Activated T-cell treated with anti-CD3 and anti-CD28 coated beads, Interleukin-2, amount 50 U/mL, for 4 hours (primary cell): ENCODE data around the gene PSEN1. TPM values are rescaled to one million over a fixed set of nuclear protein-coding genes. Genes with fewer than 3 reads are reported as not detected.

Experiments
- ATAC-seq, 2 donors: fragments of 200-7000 bp; cut with Tn5 transposase; one replicate each; pipeline ENCODE4 v1.10.0; 2021
- DNase-seq: peaks from one replicate; pipeline ENCODE4 v3.0.0-alpha.2; 2020
- H3K27me3 Mint-ChIP-seq: one replicate; pipeline ENCODE4 v1.8.0; 2021; ENCODE audit warnings: low read depth, mixed read lengths
- H3K36me3 Mint-ChIP-seq: one replicate; pipeline ENCODE4 v1.8.0; 2022; ENCODE audit warnings: mixed read lengths; ENCODE audit not compliant: insufficient read depth
- H3K4me1 Mint-ChIP-seq: one replicate; pipeline ENCODE4 v1.8.0; 2021; ENCODE audit warnings: low read depth, mixed read lengths
- H3K4me3 Mint-ChIP-seq: one replicate; pipeline ENCODE4 v1.8.0; 2021; ENCODE audit warnings: mild to moderate bottlenecking, moderate library complexity, mixed read lengths
- H3K9me3 Mint-ChIP-seq: one replicate; pipeline ENCODE4 v1.8.0; 2021; ENCODE audit warnings: mixed read lengths
- total RNA-seq, 3 donors: library from RNA; stranded (reverse); gene quantifications; one replicate each; pipeline ENCODE4 v1.2.1, GENCODE V29; 2021

The PSEN1 gene
- total RNA-seq = 10 to 100 TPM; 21.5 to 29.2 (median 25.0) TPM

- Mint-ChIP-seq H3K27me3 (no peaks in the 10 kb centered on the region), H3K4me3 (peak within 1 kb of the TSS; percentile 95), H3K9me3 (peaks cover 16% of the 10 kb centered on the region), H3K4me1 (peaks cover 26% of the 10 kb centered on the region), H3K36me3 (peaks cover 5% of the 10 kb centered on the region)
- DNase-seq = peak; percentile 99
- peak; percentile 93 to 97 for ATAC-seq
Observed at GRCh38 chr14:73136387-73137225, at the start of gene PSEN1. Gene PSEN1, plus strand, starts transcription at chr14:73136507. Its CDS starts 11,513 bp downstream, at chr14:73148020.

GRCh38 chr14:73091044-73091443 is 45.3 kb upstream of the PSEN1 start:
- DNase-seq (no peak), ATAC-seq (no peak)
- no peak overlapping the region for H3K4me3 Mint-ChIP-seq
- peaks cover 2% of the 10 kb centered on the region for H3K4me1 Mint-ChIP-seq
- H3K36me3 Mint-ChIP-seq = peaks cover 29% of the 10 kb centered on the region
- no peaks in the 10 kb centered on the region for H3K27me3 Mint-ChIP-seq
- H3K9me3 Mint-ChIP-seq = no peaks in the 10 kb centered on the region

GRCh38 chr14:73097421-73097820 is 38.9 kb upstream of the PSEN1 start:
- DNase-seq = no peak
- Mint-ChIP-seq H3K4me1 (no peaks in the 10 kb centered on the region), H3K4me3 (no peak overlapping the region)

GRCh38 chr14:73100334-73100733 is 36.0 kb upstream of the PSEN1 start:
- H3K9me3 Mint-ChIP-seq = no peaks in the 10 kb centered on the region
- H3K4me1 Mint-ChIP-seq = peaks cover 3% of the 10 kb centered on the region
- DNase-seq = no peak
- peaks cover 49% of the 10 kb centered on the region for H3K36me3 Mint-ChIP-seq
- ATAC-seq = no peak
- H3K27me3 Mint-ChIP-seq = no peaks in the 10 kb centered on the region
- no peak overlapping the region for H3K4me3 Mint-ChIP-seq

More at GRCh38 chr14:73097421-73097820, 38.9 kb upstream of the PSEN1 start:
- Mint-ChIP-seq H3K9me3 (no peaks in the 10 kb centered on the region), H3K27me3 (no peaks in the 10 kb centered on the region), H3K36me3 (peaks cover 43% of the 10 kb centered on the region)
- no peak for ATAC-seq

GRCh38 chr14:73102806-73103497 is 33.4 kb upstream of the PSEN1 start:
- ATAC-seq (no peak), DNase-seq (no peak)
- H3K4me1 Mint-ChIP-seq = peaks cover 3% of the 10 kb centered on the region
- H3K36me3 Mint-ChIP-seq = peaks cover 46% of the 10 kb centered on the region
- no peaks in the 10 kb centered on the region for H3K27me3 Mint-ChIP-seq
- no peak overlapping the region for H3K4me3 Mint-ChIP-seq
- H3K9me3 Mint-ChIP-seq = no peaks in the 10 kb centered on the region

GRCh38 chr14:73105050-73105449 is 31.3 kb upstream of the PSEN1 start:
- Mint-ChIP-seq H3K4me3 (no peak overlapping the region), H3K9me3 (no peaks in the 10 kb centered on the region), H3K4me1 (peaks cover 3% of the 10 kb centered on the region), H3K27me3 (no peaks in the 10 kb centered on the region), H3K36me3 (peaks cover 45% of the 10 kb centered on the region)
- ATAC-seq = no peak
- DNase-seq = no peak

GRCh38 chr14:73105727-73106126 is 30.6 kb upstream of the PSEN1 start:
- Mint-ChIP-seq H3K36me3 (peaks cover 41% of the 10 kb centered on the region), H3K27me3 (no peaks in the 10 kb centered on the region), H3K4me3 (no peak overlapping the region), H3K9me3 (no peaks in the 10 kb centered on the region), H3K4me1 (peaks cover 3% of the 10 kb centered on the region)
- no peak for ATAC-seq
- no peak for DNase-seq

GRCh38 chr14:73116079-73116665 is 20.1 kb upstream of the PSEN1 start:
- ATAC-seq = no peak
- no peak overlapping the region for H3K4me3 Mint-ChIP-seq
- H3K27me3 Mint-ChIP-seq = no peaks in the 10 kb centered on the region
- no peaks in the 10 kb centered on the region for H3K9me3 Mint-ChIP-seq
- DNase-seq = no peak
- peaks cover 6% of the 10 kb centered on the region for H3K4me1 Mint-ChIP-seq
- peaks cover 46% of the 10 kb centered on the region for H3K36me3 Mint-ChIP-seq

GRCh38 chr14:73124180-73124894 is 12.0 kb upstream of the PSEN1 start:
- DNase-seq = no peak
- Mint-ChIP-seq H3K4me3 (no peak overlapping the region), H3K27me3 (no peaks in the 10 kb centered on the region), H3K36me3 (peaks cover 34% of the 10 kb centered on the region), H3K9me3 (no peaks in the 10 kb centered on the region), H3K4me1 (peaks cover 2% of the 10 kb centered on the region)
- no peak for ATAC-seq

- Mint-ChIP-seq H3K9me3 (no peaks in the 10 kb centered on the region), H3K4me1 (peaks cover 2% of the 10 kb centered on the region), H3K27me3 (no peaks in the 10 kb centered on the region), H3K36me3 (peaks cover 30% of the 10 kb centered on the region), H3K4me3 (no peak overlapping the region)
- DNase-seq = no peak
- peak in 1 of 2 donors; percentile 18 for ATAC-seq
Observed at GRCh38 chr14:73125169-73125588, 11.1 kb upstream of the PSEN1 start.

- H3K4me1 Mint-ChIP-seq = peaks cover 2% of the 10 kb centered on the region
- H3K36me3 Mint-ChIP-seq = peaks cover 26% of the 10 kb centered on the region
- DNase-seq (no peak), ATAC-seq (no peak)
- no peak overlapping the region for H3K4me3 Mint-ChIP-seq
- H3K27me3 Mint-ChIP-seq = no peaks in the 10 kb centered on the region
- H3K9me3 Mint-ChIP-seq = no peaks in the 10 kb centered on the region
Observed at GRCh38 chr14:73125746-73126145, 10.6 kb upstream of the PSEN1 start.

- peaks cover 3% of the 10 kb centered on the region for H3K36me3 Mint-ChIP-seq
- ATAC-seq (no peak), DNase-seq (no peak)
- peaks cover 16% of the 10 kb centered on the region for H3K9me3 Mint-ChIP-seq
- H3K4me3 Mint-ChIP-seq = no peak overlapping the region
- peaks cover 12% of the 10 kb centered on the region for H3K4me1 Mint-ChIP-seq
- no peaks in the 10 kb centered on the region for H3K27me3 Mint-ChIP-seq
Observed at GRCh38 chr14:73133795-73134194, 2.5 kb upstream of the PSEN1 start.

GRCh38 chr14:73136085-73136386 is 271 bp upstream of the PSEN1 start:
- no peak for ATAC-seq
- H3K4me1 Mint-ChIP-seq = peaks cover 24% of the 10 kb centered on the region
- H3K9me3 Mint-ChIP-seq = peaks cover 16% of the 10 kb centered on the region
- H3K4me3 Mint-ChIP-seq = peak overlapping the region; percentile 95
- H3K27me3 Mint-ChIP-seq = no peaks in the 10 kb centered on the region
- no peak for DNase-seq
- H3K36me3 Mint-ChIP-seq = peaks cover 4% of the 10 kb centered on the region

GRCh38 chr14:73140811-73141323 is 4.6 kb downstream of the PSEN1 start:
- DNase-seq (no peak), ATAC-seq (no peak)
- no peaks in the 10 kb centered on the region for H3K27me3 Mint-ChIP-seq
- no peak overlapping the region for H3K4me3 Mint-ChIP-seq
- no peaks in the 10 kb centered on the region for H3K9me3 Mint-ChIP-seq
- peaks cover 5% of the 10 kb centered on the region for H3K36me3 Mint-ChIP-seq
- H3K4me1 Mint-ChIP-seq = peaks cover 45% of the 10 kb centered on the region
